Stromal cell of bone marrow (primary cell): ENCODE measurements around the gene CDK16.

Experiments
- DNase-seq: peaks from one replicate; pipeline ENCODE4 v3.0.0-alpha.2; 2012; ENCODE audit warnings: low read depth

The CDK16 gene

GRCh38 chrX:47186096-47186740 lies 32.3 kb upstream of the CDK16 start:
- DNase-seq: no peak

- no peak for DNase-seq
These were observed 31.3 kb upstream of the CDK16 start for GRCh38 chrX:47187106-47187677.

- no peak for DNase-seq
These were observed 28.6 kb upstream of the CDK16 start for GRCh38 chrX:47189906-47190305.

GRCh38 chrX:47190445-47191269 lies 27.8 kb upstream of the CDK16 start:
- DNase-seq: peak; percentile 84

- no peak for DNase-seq
These were observed 27.1 kb upstream of the CDK16 start for GRCh38 chrX:47191331-47191730.

- no peak for DNase-seq
These were observed 26.6 kb upstream of the CDK16 start for GRCh38 chrX:47191806-47192401.

GRCh38 chrX:47193475-47194193 lies 24.8 kb upstream of the CDK16 start, which contains the start of gene UBA1:
Gene UBA1 (plus strand): TSS chrX:47193829. CDS start chrX:47198803, 4,974 bp downstream.
- DNase-seq: peak; percentile 88

GRCh38 chrX:47194194-47194787 lies 24.2 kb upstream of the CDK16 start:
- DNase-seq: no peak

GRCh38 chrX:47196098-47196497 lies 22.4 kb upstream of the CDK16 start:
- DNase-seq: no peak

- DNase-seq: no peak
These were observed 21.0 kb upstream of the CDK16 start for GRCh38 chrX:47197526-47197925.

- DNase-seq: no peak
These were observed 20.3 kb upstream of the CDK16 start for GRCh38 chrX:47198026-47198686.

- DNase-seq: no peak
These were observed 19.8 kb upstream of the CDK16 start for GRCh38 chrX:47198687-47199080.

- DNase-seq: no peak
These were observed 19.2 kb upstream of the CDK16 start for GRCh38 chrX:47199286-47199685.

- peak; percentile 75 for DNase-seq
These were observed 17.9 kb upstream of the CDK16 start for GRCh38 chrX:47200385-47201150.

GRCh38 chrX:47201345-47201944 lies 17.0 kb upstream of the CDK16 start:
- no peak for DNase-seq

- DNase-seq: no peak
These were observed 16.2 kb upstream of the CDK16 start for GRCh38 chrX:47202316-47202715.

- DNase-seq: no peak
These were observed 15.6 kb upstream of the CDK16 start for GRCh38 chrX:47202877-47203276.

GRCh38 chrX:47204970-47205369 lies 13.5 kb upstream of the CDK16 start:
- DNase-seq: no peak

GRCh38 chrX:47206316-47206715 lies 12.2 kb upstream of the CDK16 start:
- DNase-seq: no peak

GRCh38 chrX:47208108-47208507 lies 10.4 kb upstream of the CDK16 start:
- no peak for DNase-seq
